Motor neuron (in vitro differentiated cells): ENCODE measurements around the gene CCL19. TPM values are rescaled to one million over a fixed set of nuclear protein-coding genes. Genes with fewer than 3 reads are reported as not detected.
"Not testable (repeated sequence)": the region's sequence is repeated elsewhere in the genome, so short reads cannot be mapped to it uniquely, and the experiment has no call there.

Experiments used
- ATAC-seq, 8 experiments: fragments of 200-7000 bp; cut with Tn5 transposase; replicated peaks in 6 of 8; 2 replicates each; pipeline ENCODE4 v1.8.0; 2021; ENCODE audit warnings: mild to moderate bottlenecking in 8 of 8, moderate library complexity in 8 of 8
- H3K27ac ChIP-seq, 2 donors: fragments of 250-450 bp; sonication (Bioruptor Pico); 2 replicates each; pipeline ENCODE4 v1.9.0; 2021; ENCODE audit warnings: antibody characterized with exemption in 2 of 2, mild to moderate bottlenecking in 2 of 2, moderate library complexity in 1 of 2
- H3K4me1 ChIP-seq, 2 donors: fragments of 250-450 bp; sonication (Bioruptor Pico); replicated peaks in 1 of 2; 2 replicates each; pipeline ENCODE4 v1.6.1; 2021; ENCODE audit warnings: antibody characterized with exemption in 2 of 2, mild to moderate bottlenecking in 2 of 2, moderate library complexity in 1 of 2
- H3K4me3 ChIP-seq, 5 donors: fragments of 250-450 bp; sonication (Bioruptor Pico); 2 replicates each; pipeline ENCODE4 v1.9.0; 2021; ENCODE audit warnings: antibody characterized with exemption in 5 of 5, mild to moderate bottlenecking in 5 of 5, moderate library complexity in 4 of 5
- WGBS, 10 experiments: fragments of 450-650 bp; shearing (Covaris generic); methylation state at CpG; one replicate each; pipeline ENCODE4 v1.0.0; 2022; 5-methylcytosine and 5-hydroxymethylcytosine counted together
- in situ Hi-C, 9 experiments: fragments of 400-800 bp; cut with MboI; loops; one replicate each; pipeline ENCODE4 v1.15.0; 2021; ENCODE audit warnings: low sequenced_read_pairs in 9 of 9, low pct_unique_long_range_greater_than_20kb in 2 of 9; ENCODE audit not compliant: unreplicated experiment in 9 of 9
- total RNA-seq, 8 experiments: library from RNA; unstranded; fragments of 300-600 nt; gene quantifications; 2 replicates each; pipeline versions ENCODE4 v1.2.3 to v1.2.4, GENCODE V29; 2022

CCL19 gene
- under 1 TPM in 1 of 8 experiments, not detected in 7; 0.38 TPM for total RNA-seq

- in situ Hi-C loops, result no loop called here
- 77 to 89% methylated on average over 3 of the region's 6 CpGs; no CpG with 5 or more reads in 8 of the 10 experiments for WGBS, 10 experiments
- no peak within 1 kb of the TSS for H3K27ac ChIP-seq
- H3K4me1 ChIP-seq, result no peaks in the 10 kb centered on the region
- H3K4me3 ChIP-seq, result no peak within 1 kb of the TSS
- no peak for ATAC-seq
These were observed at the start of gene CCL19 for GRCh38 chr9:34690983-34691935. CCL19 (minus strand) TSS chr9:34691276; CDS start chr9:34691139, 137 bp downstream.

- H3K27ac ChIP-seq, H3K4me3 ChIP-seq, in situ Hi-C loops, ATAC-seq, H3K4me1 ChIP-seq: not testable (repeated sequence)
- WGBS, 10 experiments, result 93% methylated on average over 3 of the region's 27 CpGs; no CpG with 5 or more reads in 9 of the 10 experiments
These were observed 49.1 kb upstream of the CCL19 start for GRCh38 chr9:34740176-34740575.

GRCh38 chr9:34737677-34738260 is 46.7 kb upstream of the CCL19 start:
- in situ Hi-C loops, result no loop called here
- 37 to 100% (median 74%) methylated on average over 1 to 6 of the region's 6 CpGs for WGBS, 10 experiments
- no peak for ATAC-seq
- Histone ChIP-seq H3K4me3 (no peak overlapping the region), H3K27ac (no peak overlapping the region), H3K4me1 (no peaks in the 10 kb centered on the region)

- H3K4me1 ChIP-seq, result no peaks in the 10 kb centered on the region
- no peak overlapping the region for H3K4me3 ChIP-seq
- in situ Hi-C loops, result no loop called here
- H3K27ac ChIP-seq, result no peak overlapping the region
- ATAC-seq, result no peak
These were observed 43.6 kb upstream of the CCL19 start for GRCh38 chr9:34734720-34735119.

GRCh38 chr9:34732886-34733285 is 41.8 kb upstream of the CCL19 start:
- 32 to 88% (median 63%) methylated on average over 1 to 2 of the region's 2 CpGs for WGBS, 10 experiments

GRCh38 chr9:34732478-34732877 is 41.4 kb upstream of the CCL19 start:
- 89 to 100% (median 93%) methylated on average over 1 of the region's 1 CpG; no CpG with 5 or more reads in 3 of the 10 experiments for WGBS, 10 experiments
- no peak for ATAC-seq
- no peak overlapping the region for H3K4me3 ChIP-seq
- H3K27ac ChIP-seq, result no peak overlapping the region
- H3K4me1 ChIP-seq, result no peaks in the 10 kb centered on the region
- in situ Hi-C loops, result no loop called here

More at GRCh38 chr9:34732886-34733285, 41.8 kb upstream of the CCL19 start:
- in situ Hi-C loops, result no loop called here
- Histone ChIP-seq H3K4me3 (no peak overlapping the region), H3K27ac (no peak overlapping the region), H3K4me1 (no peaks in the 10 kb centered on the region)
- ATAC-seq, result no peak

- H3K27ac ChIP-seq, result no peak overlapping the region
- no peak for ATAC-seq
- H3K4me3 ChIP-seq, result no peak overlapping the region
- 0 to 90% (median 67%) methylated on average over 1 to 11 of the region's 11 CpGs; no CpG with 5 or more reads in 3 of the 10 experiments for WGBS, 10 experiments
- no peaks in the 10 kb centered on the region for H3K4me1 ChIP-seq
- in situ Hi-C loops, result no loop called here
These were observed 32.1 kb upstream of the CCL19 start for GRCh38 chr9:34723141-34723540.

- H3K4me3 ChIP-seq, ATAC-seq, in situ Hi-C loops, H3K27ac ChIP-seq, H3K4me1 ChIP-seq: not testable (repeated sequence)
These were observed 28.6 kb upstream of the CCL19 start for GRCh38 chr9:34719769-34720025.

- ATAC-seq, result no peak
- in situ Hi-C loops, result no loop called here
- Histone ChIP-seq H3K4me3 (no peak overlapping the region), H3K4me1 (no peaks in the 10 kb centered on the region), H3K27ac (no peak overlapping the region)
- WGBS, 10 experiments, result 60 to 90% (median 80%) methylated on average over 1 to 8 of the region's 8 CpGs; no CpG with 5 or more reads in 4 of the 10 experiments
These were observed 28.1 kb upstream of the CCL19 start for GRCh38 chr9:34719021-34719768.

GRCh38 chr9:34717996-34718614 is 27.0 kb upstream of the CCL19 start:
- no peak overlapping the region for H3K27ac ChIP-seq
- 50 to 100% methylated on average over 1 to 2 of the region's 3 CpGs; no CpG with 5 or more reads in 8 of the 10 experiments for WGBS, 10 experiments
- peak in 1 of 8 experiments; percentile 58 for ATAC-seq
- H3K4me3 ChIP-seq, result no peak overlapping the region
- no peaks in the 10 kb centered on the region for H3K4me1 ChIP-seq
- in situ Hi-C loops, result no loop called here

DNA sequence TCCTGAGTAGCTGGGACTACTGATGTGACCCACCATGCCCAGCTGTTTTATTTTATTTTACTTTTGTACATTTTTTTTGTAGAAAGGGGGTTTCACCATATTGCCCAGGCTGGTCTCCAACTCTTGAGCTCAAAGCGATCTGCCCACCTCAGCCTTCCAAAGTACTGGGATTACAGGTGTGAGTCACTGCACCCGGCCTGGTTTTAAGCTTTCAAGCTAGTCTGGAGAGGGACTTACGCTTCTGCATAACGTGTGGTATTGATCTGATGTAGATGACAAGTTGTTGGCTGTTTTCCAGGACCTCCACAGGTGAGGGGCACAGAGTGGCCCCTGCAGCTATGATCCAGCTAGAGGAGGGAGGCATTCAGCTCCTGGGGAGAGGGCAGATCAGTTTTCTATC is 25.6 kb upstream of the CCL19 start:
- 60 to 92% (median 81%) methylated on average over 1 to 4 of the region's 4 CpGs; no CpG with 5 or more reads in 5 of the 10 experiments for WGBS, 10 experiments
- no peak overlapping the region for H3K4me3 ChIP-seq
- in situ Hi-C loops, result no loop called here

DNA sequence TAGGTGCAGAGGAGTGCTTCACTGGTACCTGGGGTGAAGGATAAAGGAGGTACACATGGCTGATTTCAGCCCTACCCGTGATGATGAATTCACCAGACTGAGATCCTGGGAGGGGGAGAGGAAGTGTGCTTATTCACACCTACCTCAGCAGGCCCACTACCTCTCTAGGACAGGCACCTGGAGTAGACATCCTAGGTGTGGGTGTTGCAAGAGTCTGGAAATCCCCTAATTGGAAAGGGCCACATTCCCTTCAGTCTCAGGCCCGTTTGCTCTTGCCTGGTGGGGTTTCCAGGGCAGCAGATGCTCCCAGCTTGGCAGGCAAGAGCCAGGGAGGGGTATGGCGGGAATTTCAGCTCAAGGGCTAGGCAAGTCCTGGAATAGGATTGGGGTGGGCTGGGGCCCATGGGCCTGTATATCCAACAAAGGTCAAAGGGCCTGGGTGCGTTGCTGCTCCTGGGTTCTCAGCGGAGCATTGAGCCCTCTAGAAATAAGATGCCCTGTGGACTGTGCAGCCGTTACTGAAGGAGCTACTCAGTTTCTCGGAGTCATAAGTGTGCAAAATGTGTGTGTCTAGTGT is 24.7 kb upstream of the CCL19 start:
- Histone ChIP-seq H3K27ac (no peak overlapping the region), H3K4me1 (no peaks in the 10 kb centered on the region), H3K4me3 (no peak overlapping the region)
- no peak for ATAC-seq
- WGBS, 10 experiments, result 64 to 100% (median 92%) methylated on average over 1 to 4 of the region's 7 CpGs; no CpG with 5 or more reads in 4 of the 10 experiments
- in situ Hi-C loops, result no loop called here

More for the DNA sequence above, 25.6 kb upstream of the CCL19 start:
- Histone ChIP-seq H3K27ac (no peak overlapping the region), H3K4me1 (no peaks in the 10 kb centered on the region)
- ATAC-seq, result no peak

- Histone ChIP-seq H3K27ac (no peak overlapping the region), H3K4me3 (no peak overlapping the region), H3K4me1 (no peaks in the 10 kb centered on the region)
- no peak for ATAC-seq
- in situ Hi-C loops, result no loop called here
These were observed 22.9 kb upstream of the CCL19 start for GRCh38 chr9:34714007-34714406.
